PC-9 (cell line): ENCODE measurements around the gene IL32. TPM values are rescaled to one million over a fixed set of nuclear protein-coding genes. Genes with fewer than 3 reads are reported as not detected.

Source experiments
- BruUV-seq: library from RNA; stranded (reverse); fragments of 400-500 nt; replicated peaks from 2 replicates; lab custom pipeline; 2021; lab: Mats Ljungman, UMichigan
- CTCF ChIA-PET: fragments of 300-600 bp; sonication (Branson Sonifier 250); formaldehyde crosslinking; loops from one replicate; lab custom pipeline; 2022; ENCODE audit warnings: antibody characterized with exemption; lab: Charles Lee
- POLR2A ChIA-PET: fragments of 300-600 bp; sonication (Branson Sonifier 250); formaldehyde crosslinking; loops from one replicate; lab custom pipeline; 2022; ENCODE audit warnings: antibody characterized with exemption; ENCODE audit not compliant: unreplicated experiment; lab: Charles Lee
- DNase-seq, 2 experiments: peaks; one replicate each; pipeline versions ENCODE4 v3.0.0 to v3.0.0-alpha.2; 2015 to 2022; ENCODE audit warnings: mixed read lengths in 1 of 2
- H2AFZ ChIP-seq: fragments of 200-600 bp; sonication (generic); 2 replicates; pipeline ENCODE4 v1.8.1; 2017; ENCODE audit warnings: antibody characterized with exemption
- H3F3A ChIP-seq: fragments of 200-600 bp; sonication (generic); 2 replicates; pipeline ENCODE4 v1.8.1; 2017; ENCODE audit warnings: antibody characterized with exemption, mild to moderate bottlenecking, low read depth; ENCODE audit not compliant: insufficient read depth
- H3K27ac ChIP-seq: fragments of 200-600 bp; sonication (generic); 2 replicates; pipeline ENCODE4 v1.6.1; 2016; ENCODE audit warnings: mixed run types
- H3K27me3 ChIP-seq: fragments of 200-600 bp; sonication (generic); 2 replicates; pipeline ENCODE4 v1.6.1; 2016; ENCODE audit warnings: low read depth, mixed run types; ENCODE audit not compliant: insufficient read depth
- H3K36me3 ChIP-seq: fragments of 200-600 bp; sonication (generic); 2 replicates; pipeline ENCODE4 v1.6.1; 2016; ENCODE audit warnings: low read depth, mixed run types
- H3K4me1 ChIP-seq: fragments of 200-600 bp; sonication (generic); replicated peaks from 2 replicates; pipeline ENCODE4 v1.6.1; 2016; ENCODE audit warnings: mixed run types; ENCODE audit not compliant: insufficient read depth
- H3K4me2 ChIP-seq: fragments of 200-600 bp; sonication (generic); 2 replicates; pipeline ENCODE4 v1.6.1; 2017; ENCODE audit warnings: mixed run types
- H3K4me3 ChIP-seq: fragments of 200-600 bp; sonication (generic); 2 replicates; pipeline ENCODE4 v1.6.1; 2016; ENCODE audit warnings: mixed run types
- H3K79me2 ChIP-seq: fragments of 200-600 bp; sonication (generic); 2 replicates; pipeline ENCODE4 v1.6.1; 2017; ENCODE audit warnings: low read depth, mixed run types
- H3K9me2 ChIP-seq: fragments of 200-600 bp; sonication (generic); 2 replicates; pipeline ENCODE4 v1.8.1; 2017; ENCODE audit warnings: mild to moderate bottlenecking; ENCODE audit not compliant: insufficient read depth
- H3K9me3 ChIP-seq: fragments of 200-600 bp; sonication (generic); 2 replicates; pipeline ENCODE4 v1.8.1; 2016; ENCODE audit warnings: low read depth; ENCODE audit not compliant: insufficient read depth
- H4K20me1 ChIP-seq: fragments of 200-600 bp; sonication (generic); 2 replicates; pipeline ENCODE4 v1.8.1; 2017; ENCODE audit not compliant: insufficient read depth
- EZH2 ChIP-seq: fragments of 200-600 bp; sonication (generic); IDR thresholded peaks from 2 replicates; pipeline ENCODE4 v1.8.0; 2017; ENCODE audit warnings: antibody characterized with exemption, low read depth
- intact Hi-C: fragments of 100-400 bp; cut with micrococcal nuclease; formaldehyde crosslinking; loops from one replicate; pipeline ENCODE4 v1.10.0; 2022; ENCODE audit not compliant: unreplicated experiment
- total RNA-seq: library from RNA; stranded (reverse); gene quantifications from 2 replicates; pipeline ENCODE4 v1.2.3, GENCODE V29; 2021
- TF ChIP-seq, protein P1 (sequence below): fragments of 200-600 bp; sonication (generic); conservative IDR thresholded peaks from 2 replicates; pipeline ENCODE4 v1.6.1; 2017; ENCODE audit warnings: mixed run types, antibody characterized with exemption, mild to moderate bottlenecking, moderate library complexity

The IL32 gene
- total RNA-seq, 1 experiment from 2014 or later = 2.2 TPM

DNA sequence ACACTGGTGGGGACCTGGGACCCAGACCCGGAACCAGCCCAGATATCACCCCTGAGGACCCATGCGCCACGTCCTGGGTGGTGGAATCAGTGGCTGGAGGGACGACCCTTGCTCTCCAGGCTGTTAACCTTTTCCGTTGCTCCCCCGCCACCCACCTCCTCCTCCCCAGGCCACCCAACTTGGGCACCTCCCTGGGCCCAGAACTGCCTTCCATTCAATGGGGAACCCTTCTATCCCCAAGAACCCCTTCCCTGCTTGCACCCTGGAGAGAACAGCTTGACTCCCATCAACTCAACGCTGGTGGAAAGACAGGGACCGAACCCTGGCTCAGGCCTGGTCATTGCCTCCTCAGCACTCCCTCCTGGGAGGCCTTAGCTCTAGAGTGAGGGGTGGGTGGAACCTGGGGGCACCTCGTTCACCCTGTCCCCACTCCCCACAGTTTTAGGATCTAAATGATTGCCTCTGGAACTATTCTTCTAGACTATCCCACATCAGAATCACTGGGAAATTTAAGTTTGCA, 5.7 kb upstream of the IL32 start:
- H2AFZ ChIP-seq = peak overlapping the region; percentile 84
- peaks cover 8% of the 10 kb centered on the region; the same call in 1 of the 2 replicates for H3F3A ChIP-seq
- no peaks in the 10 kb centered on the region for H3K9me3 ChIP-seq
- no peaks in the 10 kb centered on the region for H3K27me3 ChIP-seq
- peaks cover 10% of the 10 kb centered on the region; the same call in 1 of the 2 replicates for H3K4me1 ChIP-seq
- TF ChIP-seq, protein P1, sequence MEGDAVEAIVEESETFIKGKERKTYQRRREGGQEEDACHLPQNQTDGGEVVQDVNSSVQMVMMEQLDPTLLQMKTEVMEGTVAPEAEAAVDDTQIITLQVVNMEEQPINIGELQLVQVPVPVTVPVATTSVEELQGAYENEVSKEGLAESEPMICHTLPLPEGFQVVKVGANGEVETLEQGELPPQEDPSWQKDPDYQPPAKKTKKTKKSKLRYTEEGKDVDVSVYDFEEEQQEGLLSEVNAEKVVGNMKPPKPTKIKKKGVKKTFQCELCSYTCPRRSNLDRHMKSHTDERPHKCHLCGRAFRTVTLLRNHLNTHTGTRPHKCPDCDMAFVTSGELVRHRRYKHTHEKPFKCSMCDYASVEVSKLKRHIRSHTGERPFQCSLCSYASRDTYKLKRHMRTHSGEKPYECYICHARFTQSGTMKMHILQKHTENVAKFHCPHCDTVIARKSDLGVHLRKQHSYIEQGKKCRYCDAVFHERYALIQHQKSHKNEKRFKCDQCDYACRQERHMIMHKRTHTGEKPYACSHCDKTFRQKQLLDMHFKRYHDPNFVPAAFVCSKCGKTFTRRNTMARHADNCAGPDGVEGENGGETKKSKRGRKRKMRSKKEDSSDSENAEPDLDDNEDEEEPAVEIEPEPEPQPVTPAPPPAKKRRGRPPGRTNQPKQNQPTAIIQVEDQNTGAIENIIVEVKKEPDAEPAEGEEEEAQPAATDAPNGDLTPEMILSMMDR = no peak
- no peak for TF ChIP-seq EZH2
- ChIA-PET CTCF (interaction anchor here (0.7 to 2.2 kb wide), 5 partner anchors 9 to 69 kb away, joined by 3 to 13 read pairs (median 7); no protein-coding TSS in a partner anchor), POLR2A (interaction anchor here (0.6 kb wide), 2 partner anchors 20 to 91 kb away, joined by 3 to 4 read pairs; no protein-coding TSS in a partner anchor)
- peak overlapping the region; percentile 82 for H3K4me2 ChIP-seq
- no peaks in the 10 kb centered on the region for H3K79me2 ChIP-seq
- no peaks in the 10 kb centered on the region for H4K20me1 ChIP-seq
- no peaks in the 10 kb centered on the region for H3K9me2 ChIP-seq
- no peak overlapping the region for H3K27ac ChIP-seq
- DNase-seq = no peak
- intact Hi-C loops = loop anchor here (1.0 to 5.0 kb wide), 6 partner anchors 28 to 108 kb away; partner anchors contain the start of gene ZNF205
- H3K4me3 ChIP-seq = peak overlapping the region; percentile 88; the same call in 1 of the 2 replicates
- no peaks in the 10 kb centered on the region for H3K36me3 ChIP-seq
- BruUV-seq = TSS peak; percentile 93

DNA sequence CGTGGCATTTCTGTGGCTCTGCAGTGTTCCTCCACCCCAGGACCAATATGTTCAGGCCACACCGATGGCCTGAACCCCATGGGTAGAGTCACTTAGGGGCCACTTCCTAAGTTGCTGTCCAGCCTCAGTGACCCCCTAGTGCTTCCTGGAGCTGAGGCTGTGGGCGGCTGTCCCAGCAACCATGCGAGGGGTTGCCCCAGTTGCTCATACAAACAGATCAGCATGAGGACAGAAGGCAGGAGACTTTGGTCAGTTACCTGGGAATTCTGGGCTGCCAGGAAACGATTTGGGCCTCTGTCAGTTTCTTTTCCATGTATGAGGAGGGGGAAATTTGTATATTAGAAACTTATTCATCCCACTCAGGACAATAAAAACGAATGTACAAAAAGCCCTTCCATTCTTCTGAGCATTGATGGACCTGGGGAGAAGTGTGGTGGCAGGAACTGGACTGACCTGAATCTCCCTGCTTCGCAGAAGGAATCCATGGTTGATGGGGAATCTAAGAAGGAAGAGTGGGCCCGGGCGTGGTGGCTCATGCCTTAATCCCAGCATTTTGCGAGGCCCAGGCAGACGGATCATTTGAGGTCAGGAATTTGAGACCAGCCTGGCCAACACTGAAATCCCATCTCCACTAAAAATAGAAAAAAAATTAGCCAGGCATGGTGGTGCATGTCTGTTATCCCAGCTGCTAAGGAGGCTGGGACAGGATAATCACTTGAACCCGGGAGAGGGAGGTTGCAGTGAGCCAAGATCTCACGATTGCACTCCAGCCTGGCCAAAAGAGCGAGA, 4.9 kb upstream of the IL32 start:
- Histone ChIP-seq H4K20me1 (no peaks in the 10 kb centered on the region), H3F3A (peaks cover 8% of the 10 kb centered on the region; the same call in 1 of the 2 replicates), H3K79me2 (no peaks in the 10 kb centered on the region), H3K4me1 (peaks cover 10% of the 10 kb centered on the region; the same call in 1 of the 2 replicates), H3K9me2 (no peaks in the 10 kb centered on the region), H3K27me3 (no peaks in the 10 kb centered on the region), H3K27ac (no peak overlapping the region), H3K9me3 (no peaks in the 10 kb centered on the region), H3K4me2 (no peak overlapping the region), H2AFZ (no peak overlapping the region), H3K36me3 (no peaks in the 10 kb centered on the region), H3K4me3 (no peak overlapping the region)
- TF ChIP-seq, protein P1 = no peak
- TF ChIP-seq EZH2 = no peak
- ChIA-PET CTCF (interaction anchor here (1.1 to 2.2 kb wide), 3 partner anchors 10 to 69 kb away, joined by 3 to 13 read pairs (median 11); no protein-coding TSS in a partner anchor), POLR2A (no interaction called here)
- intact Hi-C loops = no loop called here
- no peak for DNase-seq
- no TSS peak for BruUV-seq

DNA sequence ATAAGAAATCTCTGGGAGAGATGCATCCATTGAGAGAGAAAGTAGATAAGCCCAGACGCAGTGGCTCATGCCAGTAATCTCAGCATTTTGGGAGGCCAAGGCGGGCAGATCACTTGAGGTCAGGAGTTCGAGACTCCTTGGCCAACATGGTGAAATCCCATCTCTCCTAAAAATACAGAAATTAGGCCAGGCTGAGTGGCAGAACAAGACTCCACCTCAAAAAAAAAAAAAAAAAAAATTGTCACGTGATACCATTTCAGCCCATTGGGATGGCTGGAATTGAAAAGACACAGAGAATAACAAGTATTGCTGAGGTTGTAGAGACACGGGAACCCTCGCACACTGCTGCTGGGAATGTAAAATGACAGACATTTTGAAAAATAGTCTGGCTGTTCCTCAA, 2.9 kb upstream of the IL32 start:
- Histone ChIP-seq H4K20me1 (no peaks in the 10 kb centered on the region), H3K9me3 (no peaks in the 10 kb centered on the region), H3K4me2 (no peak overlapping the region), H3K79me2 (no peaks in the 10 kb centered on the region), H3K4me3 (no peak overlapping the region), H3F3A (no peaks in the 10 kb centered on the region), H3K27me3 (no peaks in the 10 kb centered on the region), H3K9me2 (no peaks in the 10 kb centered on the region), H2AFZ (no peak overlapping the region), H3K27ac (no peak overlapping the region), H3K4me1 (peaks cover 11% of the 10 kb centered on the region), H3K36me3 (no peaks in the 10 kb centered on the region)
- DNase-seq = no peak
- BruUV-seq = no TSS peak
- intact Hi-C loops = no loop called here
- ChIA-PET POLR2A (no interaction called here), CTCF (no interaction called here)
- no peak for TF ChIP-seq EZH2
- TF ChIP-seq, protein P1 = no peak
